Smooth muscle cell (in vitro differentiated cells): Measurements from ENCODE around the gene COL25A1. TPM values are rescaled to one million over a fixed set of nuclear protein-coding genes. Genes with fewer than 3 reads are reported as not detected.

Source experiments
- DNase-seq: peaks from one replicate; lab custom pipeline; 2025; ENCODE audit not compliant: unreplicated experiment; lab: John Stamatoyannopoulos, UW
- H2AFZ ChIP-seq: fragments of 200-600 bp; sonication (generic); 2 replicates; pipeline ENCODE4 v1.6.0; 2016; ENCODE audit warnings: antibody characterized with exemption, low read depth, mild to moderate bottlenecking
- H3F3A ChIP-seq: fragments of 200-600 bp; sonication (generic); 2 replicates; pipeline ENCODE4 v1.6.0; 2017; ENCODE audit warnings: antibody characterized with exemption, low read depth
- H3K27ac ChIP-seq: fragments of 200-600 bp; sonication (generic); 2 replicates; pipeline ENCODE4 v1.5.1; 2016; ENCODE audit warnings: low read depth, mild to moderate bottlenecking
- H3K27me3 ChIP-seq: fragments of 200-600 bp; sonication (generic); 2 replicates; pipeline ENCODE4 v1.6.1; 2016; ENCODE audit warnings: low read depth, mild to moderate bottlenecking
- H3K36me3 ChIP-seq: fragments of 200-600 bp; sonication (generic); 2 replicates; pipeline ENCODE4 v1.5.1; 2016; ENCODE audit warnings: low read depth
- H3K4me1 ChIP-seq: fragments of 200-600 bp; sonication (generic); 2 replicates; pipeline ENCODE4 v1.5.1; 2016; ENCODE audit warnings: low read depth
- H3K4me2 ChIP-seq: fragments of 200-600 bp; sonication (generic); 2 replicates; pipeline ENCODE4 v1.6.0; 2016; ENCODE audit warnings: mild to moderate bottlenecking
- H3K4me3 ChIP-seq: fragments of 200-600 bp; sonication (generic); 2 replicates; pipeline ENCODE4 v1.5.1; 2016; ENCODE audit warnings: mild to moderate bottlenecking
- H3K79me2 ChIP-seq: fragments of 200-600 bp; sonication (generic); 2 replicates; pipeline ENCODE4 v1.6.0; 2016; ENCODE audit warnings: low read depth, mild to moderate bottlenecking
- H3K9ac ChIP-seq: fragments of 200-600 bp; sonication (generic); 2 replicates; pipeline ENCODE4 v1.6.0; 2016; ENCODE audit warnings: low read depth
- H3K9me3 ChIP-seq: fragments of 200-600 bp; sonication (generic); replicated peaks from 2 replicates; pipeline ENCODE4 v1.5.1; 2016; ENCODE audit warnings: low read depth
- H4K20me1 ChIP-seq: fragments of 200-600 bp; sonication (generic); 2 replicates; pipeline ENCODE4 v1.6.0; 2016; ENCODE audit warnings: low read depth
- WGBS: methylation state at CpG from one replicate; pipeline ENCODE4 v1.1.7; 2016; ENCODE audit warnings: low lambda C conversion rate; 5-methylcytosine and 5-hydroxymethylcytosine counted together
- polyA plus RNA-seq: library from polyadenylated mRNA; unstranded; fragments of >200 nt; fragmentation: Nextera tagmentation; extraction: Ambion mirVana; gene quantifications from 2 replicates; pipeline ENCODE4 v1.2.1, GENCODE V29; 2016
- total RNA-seq: library from RNA; depleted of rRNA; stranded (reverse); fragments of >200 nt; gene quantifications from 2 replicates; pipeline ENCODE4 v1.2.3, GENCODE V29; 2014
- TF ChIP-seq, protein P1 (sequence below): fragments of 200-600 bp; sonication (generic); IDR thresholded peaks from 2 replicates; pipeline ENCODE4 v1.5.1; 2017; ENCODE audit warnings: borderline replicate concordance, mild to moderate bottlenecking, antibody characterized with exemption; ENCODE audit not compliant: insufficient read depth, poor library complexity, severe bottlenecking

The COL25A1 gene
- total and polyA plus RNA-seq, 2 experiments from 2014 or later: 2.9 to 4.7 TPM

DNA sequence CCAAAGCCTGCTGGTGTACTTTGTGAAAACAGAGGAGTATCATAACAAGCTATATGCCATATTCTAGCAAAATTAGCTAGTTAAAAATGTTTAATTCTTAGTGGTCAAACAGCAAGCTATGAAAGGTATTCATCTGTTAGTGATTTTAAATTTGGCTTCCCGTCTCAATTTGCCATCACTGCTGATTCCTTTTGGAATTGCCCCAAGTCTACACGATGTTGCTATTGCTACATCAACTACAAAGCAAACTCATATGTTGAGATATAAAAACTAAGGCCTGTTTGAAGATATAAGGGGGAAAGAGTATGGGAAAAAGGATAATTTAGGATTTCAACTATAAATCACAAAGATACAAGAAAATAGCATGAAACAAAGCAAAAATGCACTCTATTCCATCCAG, 146.1 kb downstream of the COL25A1 start:
- H3K9ac ChIP-seq: no peak overlapping the region
- TF ChIP-seq, protein P1, sequence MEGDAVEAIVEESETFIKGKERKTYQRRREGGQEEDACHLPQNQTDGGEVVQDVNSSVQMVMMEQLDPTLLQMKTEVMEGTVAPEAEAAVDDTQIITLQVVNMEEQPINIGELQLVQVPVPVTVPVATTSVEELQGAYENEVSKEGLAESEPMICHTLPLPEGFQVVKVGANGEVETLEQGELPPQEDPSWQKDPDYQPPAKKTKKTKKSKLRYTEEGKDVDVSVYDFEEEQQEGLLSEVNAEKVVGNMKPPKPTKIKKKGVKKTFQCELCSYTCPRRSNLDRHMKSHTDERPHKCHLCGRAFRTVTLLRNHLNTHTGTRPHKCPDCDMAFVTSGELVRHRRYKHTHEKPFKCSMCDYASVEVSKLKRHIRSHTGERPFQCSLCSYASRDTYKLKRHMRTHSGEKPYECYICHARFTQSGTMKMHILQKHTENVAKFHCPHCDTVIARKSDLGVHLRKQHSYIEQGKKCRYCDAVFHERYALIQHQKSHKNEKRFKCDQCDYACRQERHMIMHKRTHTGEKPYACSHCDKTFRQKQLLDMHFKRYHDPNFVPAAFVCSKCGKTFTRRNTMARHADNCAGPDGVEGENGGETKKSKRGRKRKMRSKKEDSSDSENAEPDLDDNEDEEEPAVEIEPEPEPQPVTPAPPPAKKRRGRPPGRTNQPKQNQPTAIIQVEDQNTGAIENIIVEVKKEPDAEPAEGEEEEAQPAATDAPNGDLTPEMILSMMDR: no peak
- no peak overlapping the region for H3K4me2 ChIP-seq
- H3K27ac ChIP-seq: no peak overlapping the region
- no peaks in the 10 kb centered on the region for H4K20me1 ChIP-seq
- WGBS: 86% methylated on average over 2 of the region's 2 CpGs
- no peaks in the 10 kb centered on the region for H3K9me3 ChIP-seq
- H3K4me1 ChIP-seq: no peaks in the 10 kb centered on the region
- no peaks in the 10 kb centered on the region for H3K79me2 ChIP-seq
- H3K36me3 ChIP-seq: no peaks in the 10 kb centered on the region
- DNase-seq: no peak
- no peak overlapping the region for H3K4me3 ChIP-seq
- H2AFZ ChIP-seq: no peak overlapping the region
- H3F3A ChIP-seq: no peaks in the 10 kb centered on the region
- no peaks in the 10 kb centered on the region for H3K27me3 ChIP-seq

DNA sequence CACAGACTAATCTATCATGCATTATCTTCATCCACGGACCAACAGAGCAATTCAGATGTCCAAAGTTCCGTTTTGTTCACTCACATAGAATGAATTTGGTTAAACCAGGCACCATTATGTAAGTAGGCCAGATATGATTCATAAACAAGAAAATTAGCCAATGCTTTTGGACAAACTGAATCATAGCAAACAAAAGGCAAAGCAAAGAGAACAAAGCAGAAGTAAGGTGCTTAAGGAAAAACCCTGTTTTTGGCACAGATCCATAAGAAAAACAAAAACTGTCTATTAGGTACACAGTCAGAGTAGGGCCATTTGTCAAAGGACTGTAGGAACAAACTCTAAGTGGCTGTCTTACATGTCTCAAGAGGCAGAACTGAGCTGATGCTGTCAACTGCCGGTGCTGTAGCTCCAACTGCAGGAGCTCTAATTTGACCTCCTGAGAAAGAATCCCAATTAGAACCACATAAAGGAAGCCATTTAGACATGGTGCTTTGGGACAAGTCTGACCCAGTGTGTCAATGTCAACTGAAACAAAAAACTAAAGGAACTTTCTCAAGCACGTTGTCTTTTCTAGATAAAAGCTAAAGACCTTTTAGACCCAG, 146.7 kb downstream of the COL25A1 start:
- no peaks in the 10 kb centered on the region for H3K4me1 ChIP-seq
- H2AFZ ChIP-seq: no peak overlapping the region
- no peak overlapping the region for H3K9ac ChIP-seq
- no peak overlapping the region for H3K4me3 ChIP-seq
- no peak overlapping the region for H3K4me2 ChIP-seq
- no peaks in the 10 kb centered on the region for H3F3A ChIP-seq
- H3K36me3 ChIP-seq: no peaks in the 10 kb centered on the region
- no peaks in the 10 kb centered on the region for H3K79me2 ChIP-seq
- H3K27me3 ChIP-seq: no peaks in the 10 kb centered on the region
- no peaks in the 10 kb centered on the region for H4K20me1 ChIP-seq
- TF ChIP-seq, protein P1: no peak
- H3K9me3 ChIP-seq: no peaks in the 10 kb centered on the region
- no peak for DNase-seq
- 79% methylated on average over 4 of the region's 4 CpGs for WGBS
- no peak overlapping the region for H3K27ac ChIP-seq

DNA sequence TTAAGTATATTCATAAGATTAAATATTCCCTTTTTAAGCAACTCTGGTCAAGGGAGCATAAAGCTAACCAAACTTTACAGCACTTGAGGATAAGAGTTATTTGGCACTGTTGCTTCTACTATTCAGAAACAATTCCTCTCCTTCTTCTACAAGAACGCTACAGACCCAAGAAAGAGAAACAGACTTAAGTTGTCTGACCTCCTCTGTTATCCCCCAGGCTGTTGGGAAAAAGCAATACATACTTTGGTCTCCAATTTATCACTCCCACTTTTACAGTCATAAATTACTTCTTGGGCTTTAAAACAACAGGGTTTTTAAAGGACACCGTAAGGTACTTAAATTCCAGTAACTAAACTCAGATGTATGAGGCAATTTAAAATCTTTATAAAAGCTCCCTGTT, 147.4 kb downstream of the COL25A1 start:
- Histone ChIP-seq H3K27ac (no peak overlapping the region), H3K4me3 (no peak overlapping the region), H3F3A (no peaks in the 10 kb centered on the region), H3K4me2 (no peak overlapping the region), H3K79me2 (no peaks in the 10 kb centered on the region), H2AFZ (no peak overlapping the region), H4K20me1 (no peaks in the 10 kb centered on the region), H3K27me3 (no peaks in the 10 kb centered on the region), H3K36me3 (no peaks in the 10 kb centered on the region), H3K9ac (no peak overlapping the region), H3K4me1 (no peaks in the 10 kb centered on the region), H3K9me3 (no peaks in the 10 kb centered on the region)
- DNase-seq: no peak
- WGBS: 57% methylated on average over 2 of the region's 2 CpGs
- TF ChIP-seq, protein P1: no peak

DNA sequence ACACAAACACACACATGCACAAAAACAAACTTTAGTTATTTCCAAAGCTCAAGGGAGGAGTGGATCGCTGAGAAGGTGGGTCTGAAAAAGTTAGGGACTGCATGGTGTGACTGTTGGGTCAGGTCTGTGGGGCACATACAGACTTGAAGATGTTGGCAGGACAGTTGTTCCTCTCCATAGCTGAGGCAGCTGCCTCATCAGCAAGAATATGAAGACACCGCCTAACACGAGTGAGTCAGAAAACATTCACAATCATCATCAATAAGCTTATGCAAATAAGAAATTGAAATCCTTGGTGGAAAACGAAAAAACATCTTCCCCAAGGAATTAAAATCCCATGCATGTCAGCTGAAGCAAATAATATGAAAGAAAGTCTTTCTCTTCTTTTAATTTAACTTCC, 148.0 kb downstream of the COL25A1 start:
- Histone ChIP-seq H3K4me2 (no peak overlapping the region), H2AFZ (no peak overlapping the region), H3K27me3 (no peaks in the 10 kb centered on the region), H3K4me3 (no peak overlapping the region), H3K27ac (no peak overlapping the region), H3K9me3 (no peaks in the 10 kb centered on the region), H3K9ac (no peak overlapping the region), H3K79me2 (no peaks in the 10 kb centered on the region), H3K4me1 (no peaks in the 10 kb centered on the region), H3F3A (no peaks in the 10 kb centered on the region), H3K36me3 (no peaks in the 10 kb centered on the region), H4K20me1 (no peaks in the 10 kb centered on the region)
- DNase-seq: no peak
- 86% methylated on average over 4 of the region's 4 CpGs for WGBS
- TF ChIP-seq, protein P1: no peak
